ENCODE measurements around the gene CERS6.
"Not testable (repeated sequence)": the region's sequence is repeated elsewhere in the genome, so short reads cannot be mapped to it uniquely, and the experiment has no call there.

CERS6 gene

GRCh38 chr2:168784993-168785392 lies 328.9 kb downstream of the CERS6 start:
- DNase-seq: no peak

GRCh38 chr2:168787098-168787781 lies 331.2 kb downstream of the CERS6 start:
- DNase-seq: no peak

DNA sequence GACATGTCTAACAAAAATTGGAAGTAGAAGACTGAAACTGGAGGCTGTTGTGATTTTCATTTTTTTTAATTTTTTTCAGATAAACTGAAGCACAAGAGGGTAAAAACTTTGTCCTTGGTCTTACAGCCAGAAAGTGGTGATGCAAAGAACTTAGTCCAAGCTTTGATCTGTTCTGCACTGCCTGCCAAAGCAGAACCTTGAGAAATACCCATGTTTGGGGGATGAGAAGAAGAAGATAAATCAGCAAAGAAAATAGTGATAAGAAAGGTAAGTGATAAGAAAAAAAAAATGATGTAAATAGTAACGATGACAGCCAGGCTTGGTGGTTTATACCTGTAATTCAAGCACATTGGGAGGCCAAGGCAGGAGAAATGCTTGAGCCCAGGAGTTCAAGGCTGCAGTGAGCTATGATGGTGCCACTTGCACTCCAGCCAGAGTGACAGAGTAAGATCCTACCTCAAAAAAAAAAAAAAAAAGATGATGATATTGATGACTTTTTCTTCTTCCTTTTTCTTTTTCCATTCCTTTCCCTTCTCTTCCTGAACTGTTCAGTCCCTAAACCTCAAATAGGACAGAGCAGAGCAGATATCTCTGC lies 331.8 kb downstream of the CERS6 start:
- no peak for DNase-seq

- DNase-seq: no peak
Measured at GRCh38 chr2:168789776-168790175, 333.7 kb downstream of the CERS6 start.

DNA sequence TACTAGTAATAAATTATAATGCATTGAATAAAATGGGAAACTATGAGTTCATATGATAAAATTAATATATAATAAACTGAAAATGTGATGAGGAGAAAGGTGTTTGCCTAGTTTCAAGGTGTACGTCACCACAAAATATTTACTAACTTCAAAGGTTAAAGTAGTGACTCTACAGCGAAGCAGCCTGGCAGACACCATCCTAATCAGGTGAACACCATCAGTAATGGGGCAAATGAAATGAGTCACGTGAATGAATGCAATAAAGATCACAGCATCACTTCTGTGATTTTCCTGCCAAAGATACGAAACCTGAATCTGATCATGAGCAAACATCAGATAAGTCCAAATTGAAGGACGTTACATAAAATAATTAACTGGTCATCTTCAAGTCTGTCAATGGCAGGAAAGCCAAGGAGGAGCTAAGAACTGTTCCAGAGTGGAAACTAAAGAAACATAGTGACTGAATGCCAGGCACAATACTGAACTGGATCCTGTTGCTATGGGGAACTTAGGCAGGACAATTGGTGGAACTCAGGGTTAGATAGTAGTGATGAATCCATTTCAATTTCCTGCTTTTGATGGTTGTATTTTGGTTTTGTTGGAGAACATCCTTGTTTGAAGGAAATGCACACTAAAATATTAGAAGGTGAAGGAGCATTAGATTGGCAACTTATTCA lies 334.3 kb downstream of the CERS6 start:
- no peak for DNase-seq

- DNase-seq: not testable (repeated sequence)
Measured at GRCh38 chr2:168791140-168791539, 335.1 kb downstream of the CERS6 start.

- DNase-seq: no peak
Measured at GRCh38 chr2:168793596-168793995, 337.5 kb downstream of the CERS6 start.

DNA sequence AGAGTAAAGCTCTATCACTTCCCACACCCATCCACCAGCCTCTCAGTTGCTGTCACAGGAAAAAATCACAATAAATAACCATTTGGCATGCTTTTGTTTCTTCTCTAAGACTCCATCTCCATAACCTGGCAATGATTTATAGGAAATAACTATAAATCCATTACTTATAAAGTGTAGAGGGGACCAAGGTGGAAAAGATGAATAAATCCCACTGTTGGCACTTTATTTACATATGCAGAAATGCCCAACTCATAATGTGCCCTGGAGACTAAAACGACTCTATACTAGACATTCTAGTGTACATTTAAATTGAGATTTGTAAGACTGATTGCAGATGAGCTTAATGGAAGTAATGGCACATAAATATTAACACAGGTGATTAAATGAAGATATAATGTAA lies 338.9 kb downstream of the CERS6 start:
- DNase-seq: no peak

GRCh38 chr2:168796090-168796577 lies 340.1 kb downstream of the CERS6 start:
- DNase-seq: no peak

DNA sequence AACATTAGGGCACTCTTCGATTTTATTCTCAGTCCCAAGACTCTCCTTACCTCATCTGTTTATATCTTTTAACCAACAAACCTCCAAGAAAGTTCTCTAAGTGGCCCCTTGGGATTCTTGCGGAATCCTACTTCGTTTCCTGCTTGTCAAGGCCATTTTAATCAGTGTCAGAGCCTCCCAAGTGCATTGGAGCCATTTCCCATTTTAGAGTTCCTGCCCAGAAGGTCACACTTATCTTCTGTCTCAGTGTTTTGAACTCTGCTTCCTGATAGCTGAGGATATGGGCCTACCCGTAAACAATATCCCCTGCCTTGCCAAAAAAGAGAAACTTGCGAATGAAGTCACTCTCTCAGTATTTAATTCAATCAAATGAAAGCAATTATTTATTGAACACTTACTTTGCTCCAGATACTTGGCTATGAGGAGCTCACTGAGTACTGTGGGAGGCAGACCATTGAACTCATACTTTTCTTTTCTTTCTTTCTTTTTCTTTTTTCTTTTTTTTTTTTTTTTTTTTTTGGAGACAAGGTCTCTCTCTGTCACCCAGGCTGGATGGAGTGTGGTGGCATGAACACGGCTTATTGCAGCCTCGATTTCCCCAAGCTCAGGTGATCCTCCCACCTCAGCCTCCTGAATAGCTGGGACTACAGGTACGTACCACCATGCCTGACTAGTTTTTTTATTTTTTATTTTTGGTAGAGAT lies 340.7 kb downstream of the CERS6 start:
- DNase-seq: no peak

DNA sequence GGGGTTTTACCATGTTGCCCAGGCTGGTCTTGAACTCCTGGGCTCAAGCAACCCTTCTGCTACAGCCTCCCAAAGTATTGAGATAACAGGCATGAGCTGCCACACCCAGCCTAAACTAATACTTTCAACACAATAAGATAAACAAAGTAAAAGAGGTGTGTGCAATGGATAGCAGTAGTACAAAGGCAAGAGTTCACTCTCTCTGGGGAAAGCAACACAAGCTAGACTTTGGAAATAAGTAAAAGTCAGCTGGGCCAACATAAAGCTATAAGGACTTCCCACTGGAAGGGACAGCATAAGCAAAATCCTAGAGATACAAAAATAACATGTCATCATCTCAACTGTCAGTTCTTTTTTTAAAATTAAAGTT lies 341.2 kb downstream of the CERS6 start:
- no peak for DNase-seq

DNA sequence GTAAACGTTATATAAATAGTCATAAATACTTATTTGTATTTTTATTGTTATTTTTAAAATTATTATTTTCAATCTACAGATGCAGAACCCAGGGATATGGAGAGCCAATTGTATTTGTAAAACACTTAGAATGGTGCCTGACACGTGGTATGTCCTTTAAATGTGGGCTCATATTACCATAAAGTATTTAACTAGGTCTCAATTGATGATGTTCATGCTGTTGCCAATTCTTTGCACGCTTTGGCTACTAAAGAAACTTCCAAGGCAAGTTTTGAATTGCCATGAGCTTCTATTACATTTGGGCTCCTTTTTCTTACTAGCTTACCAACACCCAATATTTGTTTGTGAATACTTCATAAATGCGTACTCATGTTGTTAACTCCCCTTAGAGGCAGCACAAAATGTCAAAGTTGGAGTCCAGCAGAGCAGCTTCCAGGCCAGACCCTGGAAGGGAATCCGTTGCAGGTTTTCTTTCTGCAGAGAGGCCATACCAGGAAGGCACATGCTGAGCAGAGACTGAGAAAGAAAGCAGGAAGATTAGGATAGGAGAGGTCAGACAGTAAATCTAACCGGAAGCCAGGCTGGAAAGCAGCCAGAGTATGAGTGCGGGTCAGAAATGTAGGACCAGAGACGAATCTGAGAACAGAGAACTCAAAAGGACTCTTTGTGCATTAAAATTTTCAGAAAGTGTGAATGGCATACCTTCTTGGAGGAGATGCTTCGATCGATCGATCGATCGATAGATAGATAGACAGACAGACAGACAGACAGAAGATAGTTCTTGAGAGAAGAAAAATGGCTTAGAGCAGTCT lies 342.2 kb downstream of the CERS6 start:
- DNase-seq: no peak

GRCh38 chr2:168798888-168799410 lies 342.9 kb downstream of the CERS6 start:
- no peak for DNase-seq

- no peak for DNase-seq
Measured at GRCh38 chr2:168801471-168801870, 345.4 kb downstream of the CERS6 start.

- no peak for DNase-seq
Measured at GRCh38 chr2:168801961-168802858, 346.1 kb downstream of the CERS6 start, which contains the start of gene NOSTRIN. Gene NOSTRIN, plus strand, starts transcription at chr2:168802637. Its CDS starts 10 bp downstream, at chr2:168802647.

DNA sequence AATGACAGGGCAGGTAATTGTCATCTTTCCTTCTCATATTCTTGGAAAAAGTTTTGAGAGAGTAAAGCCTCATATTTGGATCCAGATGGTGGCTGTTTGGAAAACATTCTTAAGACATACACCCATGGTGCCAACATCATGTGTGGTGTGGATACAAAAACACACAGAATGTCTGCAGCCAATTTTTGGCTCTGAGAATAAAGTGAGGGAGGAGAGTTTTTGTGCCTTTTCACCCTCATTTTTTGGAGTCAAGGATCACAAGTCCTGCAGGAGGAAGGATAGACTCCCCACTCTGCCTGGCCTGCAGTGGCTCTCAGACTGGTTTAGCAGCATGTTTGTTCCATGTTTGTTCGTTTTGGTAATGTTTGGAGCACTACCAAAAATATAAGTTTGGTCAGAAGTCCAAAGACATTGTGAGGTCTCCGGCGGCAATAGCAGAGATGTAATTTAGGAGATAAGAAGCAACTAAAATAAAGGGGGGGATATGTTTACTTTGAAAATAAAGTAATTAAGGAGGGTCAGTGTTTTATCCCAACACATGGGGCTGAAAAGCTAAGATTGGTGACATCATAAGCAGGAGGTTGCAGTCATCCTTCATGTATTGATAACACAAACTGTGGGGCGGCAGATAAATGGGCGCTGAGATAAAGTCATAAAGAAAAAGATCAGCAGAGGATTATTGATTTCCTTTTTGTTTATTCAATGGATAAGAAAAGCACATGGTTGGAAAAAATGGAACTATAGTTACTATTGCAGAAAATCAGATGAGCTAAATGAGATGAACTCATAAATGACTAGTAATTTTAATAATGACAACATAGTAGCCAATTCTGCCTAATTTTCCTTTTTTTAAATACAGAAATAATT lies 347.0 kb downstream of the CERS6 start:
- DNase-seq: no peak

DNA sequence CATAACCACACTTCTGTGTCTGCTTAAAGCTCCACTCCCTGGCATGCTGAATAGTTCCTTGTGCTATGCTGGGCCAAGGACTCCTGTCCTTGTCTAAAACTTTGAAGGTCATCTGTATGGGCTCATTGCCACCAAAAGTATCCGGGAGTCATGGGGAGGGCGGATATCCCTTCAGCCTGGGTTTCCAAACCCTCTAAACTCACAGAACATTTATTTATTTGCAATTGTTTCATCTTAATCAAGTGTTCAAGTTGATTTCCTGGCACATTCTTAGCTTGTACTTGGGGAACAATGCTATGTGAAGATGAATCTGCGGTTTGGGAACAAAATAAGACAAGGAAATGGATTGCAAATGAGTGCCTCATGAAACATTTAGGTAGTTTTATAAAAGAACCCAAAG lies 348.1 kb downstream of the CERS6 start:
- DNase-seq: no peak

DNA sequence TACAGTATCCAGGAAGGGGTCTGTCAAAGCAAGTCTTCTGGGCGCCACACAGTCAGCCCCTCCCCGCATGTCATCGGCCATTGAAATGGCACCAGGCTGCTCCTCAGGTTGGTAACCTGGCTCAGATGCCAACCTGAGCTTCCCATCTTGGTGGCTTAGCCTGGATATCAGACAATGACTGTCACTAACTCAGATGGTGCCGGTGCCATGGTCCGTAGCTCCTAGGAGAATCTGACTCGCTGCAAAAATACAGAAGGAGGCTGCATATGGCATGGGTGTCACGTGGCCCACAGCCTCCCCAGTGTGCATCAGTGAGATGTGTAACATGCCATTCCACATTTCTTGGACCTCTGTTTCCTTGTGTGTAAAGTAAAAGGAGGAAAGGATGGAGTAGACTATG lies 349.5 kb downstream of the CERS6 start:
- DNase-seq: no peak

- no peak for DNase-seq
Measured at GRCh38 chr2:168809537-168809936, 353.5 kb downstream of the CERS6 start.

GRCh38 chr2:168810235-168810634 lies 354.2 kb downstream of the CERS6 start:
- no peak for DNase-seq
